Fibroblast of skin of abdomen (primary cell): ENCODE data around the gene ZBTB5.
A peak's percentile ranks its signal among the peaks of the same experiment; 100 is the strongest.

Source experiments
- DNase-seq: peaks from one replicate; pipeline ENCODE4 v3.0.0-alpha.2; 2013

The ZBTB5 gene

GRCh38 chr9:37424204-37424685 lies 41.0 kb downstream of the ZBTB5 start:
- DNase-seq, result no peak

DNA sequence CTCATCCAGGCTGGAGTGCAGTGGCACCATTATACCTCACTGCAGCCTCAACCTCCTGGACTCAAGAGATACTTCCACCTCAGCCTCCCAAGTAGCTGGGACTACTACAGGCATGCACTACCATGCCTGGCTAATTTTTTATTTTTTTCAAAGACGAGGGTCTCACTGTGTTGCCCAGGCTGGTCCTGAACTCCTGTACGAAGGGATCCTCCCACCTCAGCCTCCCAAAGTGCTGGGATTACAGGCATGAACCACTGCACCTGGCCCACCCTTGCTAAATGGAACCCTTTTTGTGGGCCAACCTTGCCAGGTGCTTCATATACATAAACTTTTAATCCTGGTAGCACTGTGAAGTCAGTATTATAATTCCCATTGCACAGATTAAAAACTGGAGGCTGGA lies 41.7 kb downstream of the ZBTB5 start:
- no peak for DNase-seq

- peak; percentile 68 for DNase-seq
These were observed 42.8 kb downstream of the ZBTB5 start, which contains the start of gene GRHPR for GRCh38 chr9:37422289-37423104. Gene GRHPR (plus strand): TSS chr9:37422696. CDS start chr9:37422751, 55 bp downstream.

DNA sequence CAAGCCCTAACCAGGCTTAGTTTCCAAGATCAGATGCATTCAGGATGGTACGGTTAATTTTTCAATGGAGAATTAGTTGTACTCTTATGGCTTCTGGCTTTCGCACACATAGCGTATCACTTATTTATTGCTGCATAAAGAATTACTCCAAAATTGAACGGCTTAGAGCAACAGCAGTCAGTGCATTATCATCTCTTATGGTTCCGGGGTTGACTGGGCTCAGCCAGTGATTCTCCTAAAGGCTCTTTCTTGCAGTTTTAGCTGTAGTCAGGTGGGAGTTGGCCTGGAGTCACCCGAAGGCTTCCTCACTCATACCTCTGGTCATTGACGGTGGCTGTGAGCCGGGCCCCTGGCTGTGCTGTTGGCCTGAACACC lies 43.3 kb downstream of the ZBTB5 start:
- no peak for DNase-seq

DNA sequence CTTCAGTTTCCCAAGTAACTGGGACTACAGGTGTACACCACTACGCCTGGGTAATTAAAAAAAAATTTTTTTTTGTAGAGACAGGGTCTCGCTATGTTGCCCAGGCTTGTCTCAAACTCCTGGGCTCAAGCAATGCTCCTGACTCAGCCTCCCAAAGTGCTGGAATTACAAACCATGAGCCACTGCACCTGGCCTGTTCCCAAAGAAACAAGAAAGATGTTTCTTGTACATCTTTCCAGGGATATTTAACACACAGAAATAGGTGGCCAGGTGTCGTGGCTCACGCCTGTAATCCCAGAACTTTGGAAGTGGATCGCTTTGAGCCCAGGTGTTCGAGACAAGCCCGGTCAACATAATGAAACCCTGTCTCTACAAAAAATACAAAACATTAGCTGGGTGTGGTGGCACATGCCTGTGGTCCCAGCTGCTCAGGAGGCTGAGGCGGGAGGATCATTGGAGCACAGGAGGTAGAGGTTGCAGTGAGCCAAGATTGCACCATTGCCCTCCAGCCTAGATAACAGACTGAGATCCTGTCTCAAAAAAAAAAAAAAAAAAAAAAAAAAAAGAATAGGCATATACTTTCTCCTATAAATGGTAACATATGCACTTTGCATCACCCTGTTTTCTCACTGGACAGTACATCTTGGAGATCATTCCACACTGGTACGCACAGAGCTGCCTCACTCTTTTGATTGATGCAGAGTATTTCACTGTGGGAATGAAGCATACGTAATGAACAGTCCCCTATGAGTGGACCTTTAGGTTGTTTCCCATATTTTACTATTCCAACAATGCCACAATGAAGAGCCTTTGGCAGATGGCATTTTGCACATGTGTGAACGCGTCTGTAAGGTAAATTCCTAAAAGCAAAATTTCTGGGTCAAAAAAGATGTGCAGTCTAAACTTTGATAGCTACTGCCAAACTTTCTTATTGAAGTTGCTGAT lies 44.7 kb downstream of the ZBTB5 start:
- no peak for DNase-seq

- no peak for DNase-seq
These were observed 46.0 kb downstream of the ZBTB5 start for GRCh38 chr9:37419204-37419603.

GRCh38 chr9:37417857-37418618 lies 47.2 kb downstream of the ZBTB5 start:
- DNase-seq, result no peak

DNA sequence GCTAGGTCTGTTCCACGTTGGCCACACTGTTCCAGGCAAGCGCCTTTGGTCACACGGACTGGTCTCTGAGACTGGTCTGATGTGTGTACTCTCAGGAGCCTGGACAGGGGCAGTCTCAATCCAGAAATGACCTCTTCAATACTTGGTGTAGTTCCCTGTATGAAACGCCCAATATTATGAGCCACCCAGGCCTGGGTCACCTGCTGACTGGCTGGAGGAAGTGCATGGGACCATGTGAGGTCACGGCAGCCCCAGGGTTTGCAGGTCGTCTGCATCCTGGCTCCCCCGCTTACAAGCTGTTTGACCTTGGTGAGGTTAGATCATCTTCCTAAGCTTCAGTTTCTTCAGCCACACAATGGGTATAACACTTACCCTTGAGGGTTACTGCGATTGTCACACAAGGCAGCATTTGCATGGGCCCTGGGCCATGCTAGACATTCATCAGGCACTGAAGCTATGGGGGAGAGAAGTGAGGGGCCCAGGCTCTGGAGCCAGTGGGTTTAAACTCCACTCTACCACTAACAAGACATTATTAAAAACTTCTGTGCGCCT lies 47.9 kb downstream of the ZBTB5 start:
- no peak for DNase-seq

- peak; percentile 79 for DNase-seq
These were observed 50.1 kb downstream of the ZBTB5 start for GRCh38 chr9:37415011-37415719.

GRCh38 chr9:37414503-37414943 lies 50.7 kb downstream of the ZBTB5 start:
- DNase-seq, result no peak

DNA sequence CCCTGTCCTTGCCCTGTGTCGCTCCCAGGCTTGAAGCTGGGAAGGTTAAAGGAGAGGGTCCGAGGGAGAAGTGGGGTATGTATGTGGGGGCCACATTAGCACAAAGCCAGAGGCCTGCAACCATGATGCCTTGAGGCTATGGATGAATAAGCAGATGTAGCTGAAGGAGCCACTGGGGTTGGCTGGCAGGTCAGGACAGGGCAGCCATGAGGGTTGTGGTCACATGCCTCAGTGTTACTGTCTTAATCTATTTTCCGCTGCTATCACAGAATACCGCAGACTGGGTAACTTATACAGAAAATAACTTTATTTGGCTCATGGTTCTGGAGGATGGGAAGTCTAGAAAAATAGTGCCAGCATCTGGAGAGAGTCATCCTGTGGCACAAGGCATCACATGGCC lies 51.9 kb downstream of the ZBTB5 start:
- no peak for DNase-seq

DNA sequence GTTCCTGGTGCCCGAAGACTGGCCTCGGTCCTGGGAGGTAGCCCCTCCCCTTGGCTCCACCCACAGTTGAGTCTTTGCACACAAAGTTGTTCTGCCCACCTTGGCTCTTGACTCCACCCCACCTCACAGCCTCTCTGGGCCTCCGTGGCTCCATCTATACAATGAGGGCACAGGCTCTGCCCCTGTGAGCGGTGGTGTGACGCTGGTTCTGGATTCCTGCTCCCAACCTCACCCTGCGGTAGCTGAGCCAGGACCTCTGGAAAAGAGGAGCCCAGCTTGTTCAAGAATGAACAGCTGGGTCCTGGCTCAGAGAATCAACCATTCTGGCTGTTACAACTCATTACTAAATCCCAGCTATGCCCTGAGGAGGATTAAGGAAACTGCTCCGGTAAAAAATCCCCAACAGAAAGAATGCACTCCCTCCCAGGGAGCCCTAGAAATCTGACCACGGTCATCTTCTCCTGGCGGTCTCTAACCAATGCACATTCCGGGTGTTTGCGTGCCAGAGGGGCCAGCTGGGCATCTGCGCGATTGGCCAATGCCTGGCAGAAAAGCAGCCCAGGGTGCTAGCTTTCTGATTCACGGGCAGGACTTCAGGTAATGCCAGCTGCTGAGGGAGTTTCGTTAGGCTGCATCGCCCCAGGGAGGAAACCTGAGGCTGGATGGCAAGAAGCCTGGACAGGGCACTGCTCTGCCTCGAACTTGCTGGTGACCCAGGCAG lies 52.7 kb downstream of the ZBTB5 start:
- peak; percentile 29 for DNase-seq

DNA sequence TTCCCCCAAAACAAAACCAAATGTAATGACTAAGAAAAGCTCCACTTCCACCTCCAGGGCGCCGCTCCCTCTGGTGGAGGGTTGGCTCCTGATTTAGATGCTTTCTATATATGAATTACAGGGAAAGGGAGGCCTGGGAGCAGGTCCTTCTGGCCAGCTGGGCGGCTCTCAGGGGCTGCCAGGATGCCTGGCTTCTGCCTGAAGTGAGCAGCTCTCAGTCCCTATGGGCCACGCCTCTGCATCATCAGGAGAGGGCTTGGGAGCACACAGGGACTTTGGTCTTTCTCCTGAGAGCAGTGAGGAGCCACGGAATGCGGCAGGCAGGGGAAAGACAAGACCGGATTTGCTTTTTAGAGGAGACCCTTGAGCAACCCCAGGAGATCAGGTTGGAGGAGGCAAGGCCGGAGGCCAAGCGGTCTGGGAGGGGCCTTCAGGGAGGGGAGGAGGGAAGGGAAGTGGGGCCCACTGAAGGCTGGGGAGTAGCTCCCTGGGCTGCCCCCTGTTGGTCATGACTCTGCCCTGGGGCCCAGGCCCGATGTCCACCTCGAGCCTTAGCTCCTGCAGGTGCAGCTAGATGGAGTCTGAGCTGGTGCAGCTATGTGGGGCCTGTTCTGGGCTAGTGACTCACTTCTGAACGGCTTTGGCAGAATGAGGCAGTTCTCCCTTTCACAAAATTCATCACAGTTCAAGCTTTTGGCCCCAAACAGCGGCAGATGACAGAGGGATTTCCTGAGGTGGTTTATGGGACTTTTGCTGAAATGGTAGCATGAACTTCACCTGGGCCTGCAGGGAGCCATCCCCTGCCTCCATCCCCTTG lies 54.1 kb downstream of the ZBTB5 start:
- no peak for DNase-seq

- DNase-seq, result no peak
These were observed 54.8 kb downstream of the ZBTB5 start for GRCh38 chr9:37410354-37410861.

GRCh38 chr9:37408933-37409710 lies 56.1 kb downstream of the ZBTB5 start:
- no peak for DNase-seq

DNA sequence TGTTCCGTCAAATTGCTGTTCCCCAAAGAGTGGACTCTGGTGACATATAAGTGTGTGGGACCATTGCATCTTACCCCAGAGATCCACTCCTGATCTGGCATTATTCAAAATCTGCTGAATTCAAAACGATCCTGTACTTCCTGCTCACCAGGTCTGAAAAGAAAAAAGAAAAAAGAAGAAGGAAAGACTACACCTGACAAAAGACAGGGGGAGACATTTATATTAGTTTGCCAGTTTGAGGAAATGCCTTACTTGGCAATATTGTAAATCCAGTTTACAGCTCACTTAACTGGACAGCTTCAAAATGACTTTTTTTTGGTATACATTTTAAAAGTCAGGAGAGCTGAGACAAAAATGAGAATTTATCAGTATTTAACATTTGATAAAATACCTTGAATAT lies 57.8 kb downstream of the ZBTB5 start:
- no peak for DNase-seq

DNA sequence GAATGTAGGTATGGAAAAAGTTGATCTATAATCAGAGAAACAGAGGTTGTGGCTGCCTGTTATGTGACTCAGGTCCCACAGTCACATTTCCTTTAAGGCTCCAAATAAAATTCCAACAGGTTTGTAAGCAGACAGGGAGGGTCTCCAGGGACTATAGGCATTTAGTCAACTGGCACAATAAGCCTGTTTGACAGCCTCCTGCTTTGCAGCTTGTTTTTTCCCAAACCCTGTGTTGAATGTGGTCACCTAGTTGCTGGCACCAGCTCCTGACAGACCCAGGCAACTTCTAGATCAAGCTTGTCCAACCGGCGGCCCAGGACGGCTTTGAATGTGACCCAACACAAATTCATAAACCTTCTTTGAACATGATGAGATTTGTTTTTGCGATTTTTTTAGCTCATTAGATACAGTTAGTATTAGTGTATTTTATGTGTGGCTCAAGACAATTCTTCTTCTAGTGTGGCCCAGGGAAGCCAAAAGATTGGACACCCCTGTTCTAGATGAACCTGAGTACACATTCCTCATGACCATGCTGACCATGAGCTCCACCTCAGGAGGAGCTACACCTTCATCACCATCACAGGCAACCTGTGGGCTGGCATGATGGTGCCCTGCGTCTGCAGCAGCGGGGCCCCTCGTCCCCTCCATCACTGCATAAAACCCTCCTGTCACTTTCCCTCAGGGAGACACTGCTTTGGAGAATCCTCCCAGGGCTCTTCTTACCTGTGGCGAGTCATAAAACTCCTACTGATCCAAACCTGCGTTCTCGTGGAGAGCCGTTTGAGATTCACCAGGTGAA lies 58.4 kb downstream of the ZBTB5 start:
- no peak for DNase-seq
